Thoracic aorta (tissue), 2 donors: Measurements from ENCODE around the gene WDR6. TPM values are rescaled to one million over a fixed set of nuclear protein-coding genes. Genes with fewer than 3 reads are reported as not detected.

Experiments used
- ATAC-seq: fragments of 150-250 bp; one replicate; pipeline ENCODE4 v1.8.0; 2017; ENCODE audit warnings: low read depth; ENCODE audit not compliant: insufficient number of reproducible peaks, low FRiP score
- DNase-seq: peaks from one replicate; pipeline ENCODE4 v3.0.0-alpha.2; 2020; ENCODE audit warnings: low spot score
- H3K27ac ChIP-seq, 2 donors: fragments of 200-600 bp; sonication (generic); 1 replicate in 1 of 2; 2 replicates in 1 of 2; pipeline ENCODE4 v1.5.1; 2016; ENCODE audit warnings: mild to moderate bottlenecking in 2 of 2, moderate library complexity in 2 of 2
- H3K27me3 ChIP-seq: fragments of 200-600 bp; sonication (generic); replicated peaks from 2 replicates; pipeline ENCODE4 v1.6.0; 2016; ENCODE audit warnings: mild to moderate bottlenecking; ENCODE audit not compliant: insufficient read depth
- H3K36me3 ChIP-seq: fragments of 200-600 bp; sonication (generic); one replicate; pipeline ENCODE4 v1.5.1; 2016
- H3K4me1 ChIP-seq, 2 donors: fragments of 200-600 bp; sonication (generic); 1 replicate in 1 of 2; 2 replicates in 1 of 2; pipeline versions ENCODE4 v1.5.1 to v1.6.0; 2016; ENCODE audit warnings: low read depth in 2 of 2, mild to moderate bottlenecking in 1 of 2; ENCODE audit not compliant: control insufficient read depth in 1 of 2
- H3K4me3 ChIP-seq: fragments of 200-600 bp; sonication (generic); 2 replicates; pipeline ENCODE4 v1.5.1; 2016; ENCODE audit warnings: mild to moderate bottlenecking
- H3K9me3 ChIP-seq: fragments of 200-600 bp; sonication (generic); 2 replicates; pipeline ENCODE4 v1.5.1; 2016
- total RNA-seq, 2 donors: library from RNA; depleted of rRNA; stranded (reverse); fragments of >200 nt; gene quantifications; one replicate each; pipeline versions ENCODE4 v1.1.0 to v1.2.3, GENCODE V29; 2016
- TF ChIP-seq, protein P1 (sequence below): fragments of 200-600 bp; sonication (generic); IDR thresholded peaks from one replicate; pipeline ENCODE4 v1.5.1; 2019; ENCODE audit warnings: antibody characterized with exemption

The WDR6 gene
- total RNA-seq, 2 donors from 2014 or later = 89.9 to 121 TPM

DNA sequence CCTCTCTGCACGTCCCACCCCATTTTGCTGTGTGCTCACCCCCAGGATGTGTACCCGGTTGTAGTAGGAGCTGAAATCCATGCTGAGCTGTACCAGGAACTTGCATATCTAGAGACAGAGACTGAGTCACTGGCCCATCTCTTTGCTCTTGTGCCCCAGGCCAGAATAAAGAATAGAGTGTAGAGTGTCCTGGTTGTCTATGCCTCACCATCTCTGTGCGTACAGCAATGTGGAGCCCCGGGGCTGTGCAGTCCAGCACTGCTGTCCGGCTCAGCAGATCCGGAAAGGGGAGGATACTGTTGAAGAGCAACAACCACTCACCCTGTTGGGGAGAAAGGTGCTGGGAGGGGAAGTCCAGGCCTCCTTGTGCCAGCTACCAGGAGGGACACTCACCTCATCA, 8.6 kb downstream of the WDR6 start:
- DNase-seq = no peak
- TF ChIP-seq, protein P1, sequence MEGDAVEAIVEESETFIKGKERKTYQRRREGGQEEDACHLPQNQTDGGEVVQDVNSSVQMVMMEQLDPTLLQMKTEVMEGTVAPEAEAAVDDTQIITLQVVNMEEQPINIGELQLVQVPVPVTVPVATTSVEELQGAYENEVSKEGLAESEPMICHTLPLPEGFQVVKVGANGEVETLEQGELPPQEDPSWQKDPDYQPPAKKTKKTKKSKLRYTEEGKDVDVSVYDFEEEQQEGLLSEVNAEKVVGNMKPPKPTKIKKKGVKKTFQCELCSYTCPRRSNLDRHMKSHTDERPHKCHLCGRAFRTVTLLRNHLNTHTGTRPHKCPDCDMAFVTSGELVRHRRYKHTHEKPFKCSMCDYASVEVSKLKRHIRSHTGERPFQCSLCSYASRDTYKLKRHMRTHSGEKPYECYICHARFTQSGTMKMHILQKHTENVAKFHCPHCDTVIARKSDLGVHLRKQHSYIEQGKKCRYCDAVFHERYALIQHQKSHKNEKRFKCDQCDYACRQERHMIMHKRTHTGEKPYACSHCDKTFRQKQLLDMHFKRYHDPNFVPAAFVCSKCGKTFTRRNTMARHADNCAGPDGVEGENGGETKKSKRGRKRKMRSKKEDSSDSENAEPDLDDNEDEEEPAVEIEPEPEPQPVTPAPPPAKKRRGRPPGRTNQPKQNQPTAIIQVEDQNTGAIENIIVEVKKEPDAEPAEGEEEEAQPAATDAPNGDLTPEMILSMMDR = no peak
- peaks cover 29% of the 10 kb centered on the region for H3K36me3 ChIP-seq

DNA sequence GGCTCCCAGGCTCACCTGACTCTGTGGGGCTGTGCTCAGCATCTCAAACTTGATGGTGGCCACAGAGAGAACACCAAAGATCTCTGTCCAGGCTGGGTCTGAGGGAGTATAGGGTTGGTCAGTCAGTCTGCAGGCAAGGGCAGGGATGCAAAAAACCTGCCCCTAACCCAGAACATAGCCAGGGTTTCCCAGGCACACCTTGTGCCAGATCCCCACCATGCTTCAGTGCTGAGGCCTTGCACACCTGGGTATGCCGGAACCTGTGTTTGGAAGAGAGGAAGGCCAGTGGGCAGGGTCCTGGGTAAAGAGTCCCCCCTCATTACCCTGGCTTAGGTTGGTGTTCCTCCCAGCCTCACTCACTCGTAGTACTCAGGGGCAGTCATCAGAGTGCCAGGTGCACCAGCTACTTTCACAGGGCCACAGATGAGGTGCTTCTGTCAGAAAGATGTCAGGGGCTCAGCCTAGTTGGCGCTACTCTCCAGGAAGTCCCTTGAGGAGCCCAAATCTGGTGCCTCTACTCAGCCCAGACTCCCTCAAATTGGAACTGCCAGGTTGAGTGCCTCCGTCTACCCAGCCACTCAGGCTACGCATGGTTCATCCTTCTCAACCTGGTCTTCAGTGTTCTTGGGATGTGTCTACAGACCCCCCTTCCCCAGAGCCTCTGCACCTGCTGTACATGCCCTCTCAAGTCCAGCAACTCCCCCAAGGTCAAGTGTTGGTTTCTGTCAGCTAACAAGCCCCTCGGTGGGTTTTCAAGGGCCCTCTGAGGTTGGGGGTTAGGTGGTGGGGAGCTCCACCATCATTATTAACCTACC, 9.4 kb downstream of the WDR6 start:
- TF ChIP-seq, protein P1 = no peak
- no peak overlapping the region for H3K4me3 ChIP-seq
- H3K27me3 ChIP-seq = no peaks in the 10 kb centered on the region
- ATAC-seq (no peak), DNase-seq (no peak)
- peaks cover 25 to 31% of the 10 kb centered on the region in 2 donors for H3K4me1 ChIP-seq
- H3K9me3 ChIP-seq = no peaks in the 10 kb centered on the region
- H3K36me3 ChIP-seq = peaks cover 29% of the 10 kb centered on the region
- H3K27ac ChIP-seq = no peak overlapping the region

More for the DNA sequence above, 8.6 kb downstream of the WDR6 start:
- Histone ChIP-seq H3K27ac (no peak overlapping the region), H3K4me1 (peaks cover 25 to 30% of the 10 kb centered on the region in 2 donors), H3K9me3 (no peaks in the 10 kb centered on the region), H3K27me3 (no peaks in the 10 kb centered on the region), H3K4me3 (no peak overlapping the region)
- ATAC-seq = no peak

DNA sequence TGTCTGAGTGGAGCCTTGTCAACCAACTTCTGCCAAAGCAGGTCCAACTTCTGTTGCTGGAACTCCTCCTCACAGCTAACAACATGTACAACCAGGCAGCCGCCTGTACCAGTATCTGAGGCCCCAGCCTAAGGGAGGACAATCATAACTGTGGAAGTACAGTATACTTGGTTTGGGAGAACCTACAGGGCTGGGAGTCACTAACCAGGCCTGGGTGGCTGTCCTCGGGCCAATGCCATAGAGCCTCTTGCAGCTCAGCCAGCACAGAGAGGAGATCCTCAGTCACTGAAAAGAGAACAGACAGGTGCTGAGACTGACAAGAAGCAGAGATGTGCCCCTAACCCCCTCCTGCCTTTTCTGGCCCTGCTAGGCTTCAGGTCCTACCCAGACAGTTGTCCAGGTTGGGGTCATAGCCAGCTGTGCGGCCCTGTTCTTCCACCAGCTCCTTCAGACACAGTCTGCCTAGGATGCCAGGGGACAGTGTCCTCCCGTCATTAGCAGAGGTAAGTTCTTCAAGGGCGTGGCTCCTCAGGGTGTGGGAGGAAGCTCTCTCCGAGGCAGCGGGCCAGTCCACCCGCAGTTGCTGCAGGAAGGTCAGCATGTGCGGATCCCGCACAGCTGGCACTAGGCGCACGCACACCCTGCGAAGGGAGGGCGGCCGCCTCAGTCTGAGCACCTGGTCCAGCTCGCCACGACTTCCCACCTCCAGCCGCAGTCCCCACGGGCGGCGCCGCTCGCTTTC, 10.2 kb downstream of the WDR6 start:
- H3K4me3 ChIP-seq = peak overlapping the region; percentile 85
- H3K27me3 ChIP-seq = no peaks in the 10 kb centered on the region
- TF ChIP-seq, protein P1 = no peak
- DNase-seq = no peak
- peaks cover 24% of the 10 kb centered on the region for H3K36me3 ChIP-seq
- no peak for ATAC-seq
- peaks cover 25 to 31% of the 10 kb centered on the region in 2 donors for H3K4me1 ChIP-seq
- H3K9me3 ChIP-seq = no peaks in the 10 kb centered on the region
- H3K27ac ChIP-seq = peak overlapping the region; percentile 73 to 76

DNA sequence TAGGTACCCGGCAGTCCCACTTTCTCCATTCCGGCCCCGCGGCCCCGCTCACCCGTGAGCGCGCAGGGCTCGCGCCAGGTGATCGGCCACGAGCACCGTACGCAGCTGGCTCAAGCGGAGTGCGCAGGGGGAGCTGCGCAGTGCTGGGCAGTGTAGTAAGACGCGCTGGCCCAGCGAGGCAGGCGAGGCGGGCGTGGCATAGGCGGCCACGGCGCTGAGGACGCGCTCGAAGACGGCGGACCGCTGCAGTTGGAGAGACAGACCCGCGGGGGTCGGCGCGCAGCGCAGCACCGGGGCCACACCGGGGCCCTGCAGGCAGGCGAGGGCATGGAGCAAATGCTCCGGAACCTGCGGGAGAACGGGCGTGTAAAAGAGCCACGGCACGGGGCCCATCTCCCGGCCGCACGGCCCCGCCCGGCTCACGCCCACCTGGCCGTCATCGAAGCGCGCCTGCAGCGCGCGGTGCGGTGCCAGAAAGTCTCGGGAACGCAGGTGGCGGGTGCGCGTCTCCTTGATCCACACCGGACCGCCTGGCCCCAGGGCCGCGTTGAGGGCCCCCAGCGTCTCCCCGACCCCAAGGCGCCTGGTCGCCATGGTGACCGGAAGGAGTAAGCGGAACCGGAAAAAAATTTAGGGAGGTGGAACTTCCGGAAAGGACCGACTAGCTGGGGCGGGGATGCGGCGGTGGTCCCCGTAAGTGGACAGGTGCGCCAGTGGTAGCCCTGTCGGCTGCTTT, 10.9 kb downstream of the WDR6 start, which contains the start of gene DALRD3:
TSS of gene DALRD3 (minus strand) at position 610 of the 736 bp plus-strand sequence. CDS start at position 594, 16 bp downstream.
- no peak for ATAC-seq

More for the DNA sequence above, 10.9 kb downstream of the WDR6 start, which contains the start of gene DALRD3:
- no peak for DNase-seq
- Histone ChIP-seq H3K9me3 (no peaks in the 10 kb centered on the region), H3K27ac (peak within 1 kb of the TSS; percentile 73 to 76), H3K4me1 (peaks cover 32 to 38% of the 10 kb centered on the region in 2 donors), H3K27me3 (no peaks in the 10 kb centered on the region), H3K4me3 (peak within 1 kb of the TSS; percentile 85), H3K36me3 (peaks cover 20% of the 10 kb centered on the region)
- TF ChIP-seq, protein P1 = no peak
